ENCODE measurements around the gene UGT1A4.

The UGT1A4 gene

GRCh38 chr2:233758141-233758540 is 39.6 kb downstream of the UGT1A4 start:
- H3K4me3 Mint-ChIP-seq: no peak overlapping the region

GRCh38 chr2:233758849-233759248 is 40.3 kb downstream of the UGT1A4 start:
- Mint-ChIP-seq H3K9me3 (no peaks in the 10 kb centered on the region), H3K4me3 (no peak overlapping the region), H3K27ac (no peak overlapping the region), H3K36me3 (ENCODE audit: low read depth) (no peaks in the 10 kb centered on the region), H3K4me1 (no peaks in the 10 kb centered on the region), H3K27me3 (ENCODE audit: low read depth) (peaks cover 9% of the 10 kb centered on the region)
- TF ChIP-seq CTCF (IDR thresholded peaks at IDR 0.05; ENCODE audit: unreplicated experiment in 3 of 3): no peak

More at GRCh38 chr2:233758141-233758540, 39.6 kb downstream of the UGT1A4 start:
- no peaks in the 10 kb centered on the region for H3K9me3 Mint-ChIP-seq
- H3K36me3 Mint-ChIP-seq (ENCODE audit: low read depth): no peaks in the 10 kb centered on the region
- no peak overlapping the region for H3K27ac Mint-ChIP-seq
- H3K4me1 Mint-ChIP-seq: no peaks in the 10 kb centered on the region
- TF ChIP-seq CTCF (IDR thresholded peaks at IDR 0.05; ENCODE audit: unreplicated experiment in 3 of 3): no peak
- H3K27me3 Mint-ChIP-seq (ENCODE audit: low read depth): peaks cover 9% of the 10 kb centered on the region

- Mint-ChIP-seq H3K36me3 (ENCODE audit: low read depth) (no peaks in the 10 kb centered on the region), H3K27me3 (ENCODE audit: low read depth) (peaks cover 9% of the 10 kb centered on the region), H3K4me1 (no peaks in the 10 kb centered on the region), H3K4me3 (no peak within 1 kb of the TSS), H3K9me3 (no peaks in the 10 kb centered on the region), H3K27ac (no peak within 1 kb of the TSS)
- TF ChIP-seq CTCF (IDR thresholded peaks at IDR 0.05; ENCODE audit: unreplicated experiment in 3 of 3): no peak
Observed at GRCh38 chr2:233760043-233760442, 41.5 kb downstream of the UGT1A4 start, which contains the start of gene UGT1A1. Gene UGT1A1, plus strand, starts transcription at chr2:233760270. Its CDS starts 18 bp downstream, at chr2:233760288.

GRCh38 chr2:233761040-233761769 is 42.7 kb downstream of the UGT1A4 start:
- H3K36me3 Mint-ChIP-seq (ENCODE audit: low read depth): no peaks in the 10 kb centered on the region
- H3K27me3 Mint-ChIP-seq (ENCODE audit: low read depth): peaks cover 9% of the 10 kb centered on the region
- H3K27ac Mint-ChIP-seq: no peak overlapping the region
- no peak overlapping the region for H3K4me3 Mint-ChIP-seq
- no peaks in the 10 kb centered on the region for H3K9me3 Mint-ChIP-seq
- H3K4me1 Mint-ChIP-seq: no peaks in the 10 kb centered on the region
- no peak for TF ChIP-seq CTCF (IDR thresholded peaks at IDR 0.05; ENCODE audit: unreplicated experiment in 3 of 3)

- Mint-ChIP-seq H3K9me3 (no peaks in the 10 kb centered on the region), H3K27me3 (ENCODE audit: low read depth) (peaks cover 5% of the 10 kb centered on the region), H3K4me3 (no peak overlapping the region), H3K27ac (no peak overlapping the region), H3K36me3 (ENCODE audit: low read depth) (no peaks in the 10 kb centered on the region), H3K4me1 (no peaks in the 10 kb centered on the region)
- no peak for TF ChIP-seq CTCF (IDR thresholded peaks at IDR 0.05; ENCODE audit: unreplicated experiment in 3 of 3)
Observed at GRCh38 chr2:233764264-233764663, 45.7 kb downstream of the UGT1A4 start.

- no peak for TF ChIP-seq CTCF (IDR thresholded peaks at IDR 0.05; ENCODE audit: unreplicated experiment in 3 of 3)
- no peak overlapping the region for H3K4me3 Mint-ChIP-seq
- no peaks in the 10 kb centered on the region for H3K36me3 Mint-ChIP-seq (ENCODE audit: low read depth)
- H3K27ac Mint-ChIP-seq: no peak overlapping the region
- H3K4me1 Mint-ChIP-seq: no peaks in the 10 kb centered on the region
- H3K9me3 Mint-ChIP-seq: no peaks in the 10 kb centered on the region
- peaks cover 5% of the 10 kb centered on the region for H3K27me3 Mint-ChIP-seq (ENCODE audit: low read depth)
Observed at GRCh38 chr2:233764761-233765160, 46.2 kb downstream of the UGT1A4 start.

All from nephron (organoid).